Chondrocyte (in vitro differentiated cells): ENCODE measurements around the gene TULP1. TPM values are rescaled to one million over a fixed set of nuclear protein-coding genes. Genes with fewer than 3 reads are reported as not detected.

Source experiments
- DNase-seq: peaks from one replicate; pipeline ENCODE4 v3.0.0; 2021; ENCODE audit warnings: mixed read lengths, low spot score
- H3K27ac Mint-ChIP-seq: one replicate; pipeline ENCODE4 v1.8.0; 2021; ENCODE audit warnings: mild to moderate bottlenecking, moderate library complexity, mixed read lengths; ENCODE audit not compliant: unreplicated experiment
- H3K27me3 Mint-ChIP-seq: 2 replicates; pipeline ENCODE4 v1.8.0; 2021; ENCODE audit warnings: low read depth, mixed read lengths
- H3K36me3 Mint-ChIP-seq: 2 replicates; pipeline ENCODE4 v1.8.0; 2021; ENCODE audit warnings: low read depth, mixed read lengths
- H3K4me1 Mint-ChIP-seq: 2 replicates; pipeline ENCODE4 v1.8.0; 2021; ENCODE audit warnings: low read depth, mild to moderate bottlenecking, mixed read lengths
- H3K4me3 Mint-ChIP-seq: one replicate; pipeline ENCODE4 v1.8.0; 2021; ENCODE audit warnings: mild to moderate bottlenecking, moderate library complexity, mixed read lengths; ENCODE audit not compliant: unreplicated experiment
- H3K9me3 Mint-ChIP-seq: 2 replicates; pipeline ENCODE4 v1.8.0; 2021; ENCODE audit warnings: low read depth, mixed read lengths
- total RNA-seq: library from RNA; stranded (reverse); gene quantifications from 3 replicates; pipeline ENCODE4 v1.2.1, GENCODE V29; 2021
- TF ChIP-seq, protein P1 (sequence below): fragments of 200-600 bp; sonication (generic); IDR thresholded peaks from 2 replicates; pipeline ENCODE4 v1.5.0; 2021; ENCODE audit warnings: antibody characterized with exemption, mild to moderate bottlenecking, moderate library complexity

Gene TULP1
- total RNA-seq, 1 donor from 2014 or later: not detected

DNA sequence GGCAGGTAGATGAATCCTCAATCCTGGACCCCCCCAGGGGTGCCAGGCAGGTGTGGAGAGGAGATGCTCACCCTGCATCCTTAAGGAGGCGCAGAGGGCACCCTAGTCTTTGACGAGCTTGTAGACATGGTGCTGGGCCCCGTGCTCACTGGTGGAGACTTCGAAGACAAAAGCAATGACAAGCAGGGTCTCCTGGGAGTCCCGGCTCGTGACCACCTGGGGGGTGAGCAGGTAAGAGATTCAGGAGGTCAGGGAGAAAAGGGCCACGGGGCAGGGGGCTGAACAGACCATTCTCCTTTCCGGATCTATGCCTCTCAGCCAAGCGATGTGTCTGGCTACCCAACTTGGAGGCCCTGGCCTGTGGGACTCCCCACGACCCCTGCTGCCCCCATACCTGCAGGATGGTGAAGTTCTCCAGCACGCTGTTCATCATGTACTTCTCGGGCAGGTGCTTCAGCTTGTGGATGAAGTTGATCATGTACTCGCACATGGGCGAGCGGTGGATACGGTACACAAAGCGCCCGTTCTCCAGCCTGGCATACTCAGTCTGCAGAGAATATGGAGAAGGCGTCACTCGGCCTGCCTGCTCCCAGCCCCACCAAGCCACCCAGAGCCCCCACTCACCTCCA is 37.6 kb downstream of the TULP1 start:
- Mint-ChIP-seq H3K27me3 (no peaks in the 10 kb centered on the region), H3K4me3 (no peak overlapping the region), H3K9me3 (no peaks in the 10 kb centered on the region), H3K4me1 (peaks cover 25% of the 10 kb centered on the region), H3K27ac (no peak overlapping the region), H3K36me3 (peaks cover 18% of the 10 kb centered on the region)
- no peak for DNase-seq
- TF ChIP-seq, protein P1, sequence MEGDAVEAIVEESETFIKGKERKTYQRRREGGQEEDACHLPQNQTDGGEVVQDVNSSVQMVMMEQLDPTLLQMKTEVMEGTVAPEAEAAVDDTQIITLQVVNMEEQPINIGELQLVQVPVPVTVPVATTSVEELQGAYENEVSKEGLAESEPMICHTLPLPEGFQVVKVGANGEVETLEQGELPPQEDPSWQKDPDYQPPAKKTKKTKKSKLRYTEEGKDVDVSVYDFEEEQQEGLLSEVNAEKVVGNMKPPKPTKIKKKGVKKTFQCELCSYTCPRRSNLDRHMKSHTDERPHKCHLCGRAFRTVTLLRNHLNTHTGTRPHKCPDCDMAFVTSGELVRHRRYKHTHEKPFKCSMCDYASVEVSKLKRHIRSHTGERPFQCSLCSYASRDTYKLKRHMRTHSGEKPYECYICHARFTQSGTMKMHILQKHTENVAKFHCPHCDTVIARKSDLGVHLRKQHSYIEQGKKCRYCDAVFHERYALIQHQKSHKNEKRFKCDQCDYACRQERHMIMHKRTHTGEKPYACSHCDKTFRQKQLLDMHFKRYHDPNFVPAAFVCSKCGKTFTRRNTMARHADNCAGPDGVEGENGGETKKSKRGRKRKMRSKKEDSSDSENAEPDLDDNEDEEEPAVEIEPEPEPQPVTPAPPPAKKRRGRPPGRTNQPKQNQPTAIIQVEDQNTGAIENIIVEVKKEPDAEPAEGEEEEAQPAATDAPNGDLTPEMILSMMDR: no peak

GRCh38 chr6:35474131-35474941 is 38.4 kb downstream of the TULP1 start:
- H3K36me3 Mint-ChIP-seq: peaks cover 25% of the 10 kb centered on the region
- TF ChIP-seq, protein P1: no peak
- H3K4me3 Mint-ChIP-seq: no peak overlapping the region
- no peaks in the 10 kb centered on the region for H3K27me3 Mint-ChIP-seq
- H3K4me1 Mint-ChIP-seq: peaks cover 32% of the 10 kb centered on the region
- DNase-seq: no peak
- no peaks in the 10 kb centered on the region for H3K9me3 Mint-ChIP-seq
- H3K27ac Mint-ChIP-seq: no peak overlapping the region

GRCh38 chr6:35473850-35474130 is 38.9 kb downstream of the TULP1 start:
- no peak for DNase-seq
- Mint-ChIP-seq H3K4me3 (no peak overlapping the region), H3K27ac (peak overlapping the region; percentile 66), H3K36me3 (peaks cover 27% of the 10 kb centered on the region), H3K9me3 (no peaks in the 10 kb centered on the region), H3K4me1 (peaks cover 33% of the 10 kb centered on the region), H3K27me3 (no peaks in the 10 kb centered on the region)
- TF ChIP-seq, protein P1: no peak

GRCh38 chr6:35473075-35473849 is 39.4 kb downstream of the TULP1 start:
- H3K27me3 Mint-ChIP-seq: no peaks in the 10 kb centered on the region
- TF ChIP-seq, protein P1: no peak
- H3K4me1 Mint-ChIP-seq: peaks cover 33% of the 10 kb centered on the region
- no peak for DNase-seq
- H3K4me3 Mint-ChIP-seq: no peak overlapping the region
- H3K27ac Mint-ChIP-seq: peak overlapping the region; percentile 83
- peaks cover 24% of the 10 kb centered on the region for H3K36me3 Mint-ChIP-seq
- no peaks in the 10 kb centered on the region for H3K9me3 Mint-ChIP-seq

DNA sequence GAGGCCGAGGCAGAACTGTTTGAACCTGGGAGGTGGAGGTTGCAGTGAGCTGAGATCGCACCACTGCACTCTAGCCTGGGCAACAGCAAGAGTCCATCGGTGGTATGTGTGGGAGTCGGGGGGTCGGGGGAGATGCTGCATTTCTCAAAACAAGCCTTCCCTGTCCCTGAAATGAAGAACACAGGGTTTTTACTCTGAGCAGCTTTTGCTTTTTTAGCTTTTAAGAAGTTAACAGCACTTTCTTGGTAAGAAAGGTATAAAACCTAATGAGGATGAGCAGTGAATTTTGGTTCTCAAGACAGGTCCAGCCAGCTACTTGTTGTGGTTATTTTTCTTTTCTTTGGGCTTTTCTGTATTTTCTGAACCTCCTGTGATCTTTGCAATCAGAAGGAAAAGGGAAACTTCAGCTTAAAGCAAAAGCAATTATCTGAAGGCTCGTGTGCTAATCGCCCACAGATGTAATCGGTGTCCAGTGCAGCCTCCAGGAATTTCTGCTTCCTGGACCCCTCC is 40.8 kb downstream of the TULP1 start:
- Mint-ChIP-seq H3K27me3 (no peaks in the 10 kb centered on the region), H3K36me3 (peaks cover 24% of the 10 kb centered on the region), H3K4me1 (peaks cover 41% of the 10 kb centered on the region), H3K27ac (peak overlapping the region; percentile 83), H3K4me3 (no peak overlapping the region), H3K9me3 (no peaks in the 10 kb centered on the region)
- no peak for DNase-seq
- TF ChIP-seq, protein P1: no peak
